Stimulated activated CD4-positive, alpha-beta T cell treated with anti-CD3 and anti-CD28 coated beads, Interleukin-2, amount 100 ng/mL, for 24 hours (primary cell): Measurements from ENCODE around the gene CNOT4.

Experiments used
- DNase-seq, 2 donors: peaks; one replicate each; pipeline ENCODE4 v3.0.0-alpha.2; 2020

CNOT4 gene

DNA sequence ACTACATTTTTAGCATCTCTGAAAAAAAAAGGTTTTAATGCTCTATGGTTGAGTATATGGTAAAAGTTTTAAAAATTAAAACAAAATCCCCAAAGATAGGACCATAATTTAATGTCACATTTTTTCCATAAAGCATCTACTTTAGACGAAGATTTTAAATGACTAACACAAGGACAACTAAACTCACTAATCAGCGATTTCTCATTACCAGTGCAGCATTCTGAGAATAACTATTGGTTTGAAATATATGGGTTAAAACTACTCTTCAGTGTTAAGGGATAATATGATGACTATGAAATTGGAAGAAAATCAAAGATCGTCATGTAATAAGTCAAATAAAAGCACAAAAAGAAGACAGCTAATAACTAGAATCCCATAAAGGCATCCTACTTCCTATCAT, 118.4 kb downstream of the CNOT4 start:
- DNase-seq, result no peak

DNA sequence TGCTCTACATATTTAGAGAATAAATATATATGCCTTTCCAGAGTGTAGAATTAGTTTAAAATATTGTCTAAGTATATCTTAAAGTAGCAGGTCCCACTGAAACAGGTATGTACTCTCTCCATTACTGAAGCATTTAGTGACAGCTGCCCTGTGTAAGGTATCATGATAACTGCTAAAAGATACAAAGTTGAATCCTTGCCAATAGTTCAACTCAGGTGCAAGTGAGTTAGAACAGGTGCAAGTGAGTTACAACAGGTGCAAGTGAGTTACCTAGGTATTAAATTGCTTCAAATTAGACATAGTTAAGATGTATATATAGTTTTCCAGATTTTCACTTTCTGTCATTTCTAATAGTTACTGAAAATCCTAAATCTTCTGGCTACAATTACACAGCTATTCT, 119.1 kb downstream of the CNOT4 start:
- DNase-seq, result no peak

DNA sequence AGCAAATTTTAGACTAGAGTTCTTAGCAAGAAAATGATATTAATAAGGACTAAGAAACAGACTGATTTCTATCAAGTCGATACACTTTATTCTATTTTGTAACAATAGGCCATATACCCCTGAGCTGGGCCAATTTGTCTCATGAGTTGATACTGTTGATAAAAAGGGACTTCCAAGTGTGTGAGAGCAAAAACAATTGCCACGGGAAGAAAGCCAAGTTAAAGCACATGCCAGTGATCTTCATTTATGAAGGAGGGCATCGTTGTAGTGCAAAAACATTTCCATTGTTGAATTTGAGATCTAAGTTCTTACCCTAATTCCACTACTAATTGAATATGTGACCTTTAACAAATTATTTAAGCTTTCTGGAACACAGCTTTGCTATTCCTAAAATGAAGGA, 119.9 kb downstream of the CNOT4 start:
- DNase-seq, result no peak

DNA sequence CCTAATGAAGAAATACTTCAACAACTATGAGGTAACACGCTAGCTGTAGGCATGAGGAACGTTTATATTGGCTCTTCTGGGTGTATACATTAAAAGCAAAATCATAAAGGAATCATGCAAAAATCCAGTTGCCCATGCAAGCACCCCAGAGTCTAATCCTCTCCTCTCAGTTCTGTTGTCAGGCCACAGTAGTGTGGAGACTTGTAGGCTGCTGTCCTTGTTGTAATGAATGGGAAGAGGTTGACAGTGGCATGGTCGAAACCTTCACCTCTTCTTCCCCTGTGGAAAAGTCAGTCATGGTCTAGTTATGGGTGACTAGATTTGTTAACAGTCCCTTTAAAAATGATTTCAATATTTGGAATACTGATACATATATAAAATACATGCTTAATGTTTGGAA, 121.3 kb downstream of the CNOT4 start:
- DNase-seq, result no peak

DNA sequence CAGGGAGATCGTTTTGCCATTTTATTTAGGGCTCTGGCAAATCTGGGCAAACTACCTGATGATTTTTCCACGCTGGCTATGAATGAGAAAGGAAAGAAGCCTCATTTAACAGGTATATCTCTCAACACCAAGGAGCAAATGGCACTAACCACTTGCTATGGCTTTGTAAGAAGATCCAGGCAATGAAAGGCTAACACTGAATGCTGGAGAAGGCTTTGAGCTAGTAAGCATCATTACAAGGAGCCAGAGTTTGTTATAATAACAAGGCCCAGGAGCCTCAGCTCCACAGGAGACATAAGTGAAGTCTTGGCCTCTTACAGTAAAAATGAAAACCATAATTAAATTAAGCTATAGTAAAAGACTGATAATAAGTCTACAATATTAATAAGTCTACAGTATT, 123.1 kb downstream of the CNOT4 start:
- no peak for DNase-seq

DNA sequence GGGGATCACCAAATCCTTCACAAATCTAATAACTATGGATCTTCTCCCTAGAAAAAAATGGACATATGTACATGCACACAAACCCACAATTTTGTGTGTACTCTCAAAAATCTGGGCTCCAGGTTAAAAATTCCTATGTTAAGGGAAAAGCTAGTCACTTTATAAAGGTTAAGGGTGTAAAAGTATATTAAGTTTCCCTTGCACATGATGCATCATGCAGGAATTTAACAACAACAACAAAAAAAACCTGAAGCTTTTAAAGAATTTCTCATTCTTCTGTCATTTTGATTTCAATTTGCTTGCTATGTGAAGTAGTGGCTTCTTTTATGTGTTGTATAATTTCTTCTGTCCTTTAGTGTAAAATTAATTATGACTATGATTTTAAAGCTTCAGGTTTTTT, 123.7 kb downstream of the CNOT4 start:
- no peak for DNase-seq

DNA sequence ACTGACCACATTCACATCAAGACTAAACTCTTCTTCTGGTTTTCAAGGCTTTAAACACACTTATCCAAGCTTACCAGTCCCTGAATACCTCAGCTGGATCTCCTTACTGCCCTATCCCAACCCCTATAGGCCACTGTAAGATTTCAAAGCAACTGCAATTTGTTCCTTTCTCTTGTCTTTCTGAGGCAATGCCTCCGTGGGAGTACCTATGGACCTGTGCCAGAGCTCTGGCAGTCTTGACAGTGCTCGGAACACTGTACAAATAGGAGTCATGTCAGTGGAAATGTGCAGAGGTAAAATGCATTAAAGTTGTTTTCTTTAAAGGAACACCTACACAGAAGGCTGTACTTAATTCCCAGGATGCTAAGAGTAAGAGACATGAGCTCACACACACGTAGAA, 124.7 kb downstream of the CNOT4 start:
- no peak for DNase-seq

DNA sequence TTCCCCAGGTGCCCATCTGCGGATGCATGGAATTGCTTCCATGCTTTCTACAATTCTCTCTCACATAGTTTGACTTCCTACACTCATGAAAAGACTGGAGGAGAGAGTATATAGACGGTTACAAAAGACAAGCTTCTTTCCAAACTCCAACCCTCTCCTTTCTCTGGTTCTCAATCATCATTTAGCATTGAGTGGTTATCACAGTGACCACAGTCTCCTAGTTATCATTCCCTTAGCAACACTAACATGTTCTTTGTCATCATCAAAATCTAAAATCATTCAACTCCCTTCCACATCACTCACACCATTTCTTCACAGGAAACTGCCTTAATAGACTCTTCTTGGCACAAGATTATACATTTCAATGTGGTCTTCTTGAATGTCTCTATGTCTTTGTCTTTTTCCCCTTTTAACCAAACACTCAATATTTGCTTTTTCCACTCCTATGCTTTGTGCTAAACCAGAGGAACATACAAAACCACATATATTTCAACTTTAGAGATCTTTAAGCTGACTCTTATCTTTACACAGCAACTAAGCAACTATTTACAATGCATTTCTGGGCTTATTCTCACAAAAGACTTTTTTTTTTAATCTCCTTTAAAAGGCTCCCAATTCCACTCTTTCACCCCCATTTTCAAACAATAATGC, 126.3 kb downstream of the CNOT4 start:
- no peak for DNase-seq

DNA sequence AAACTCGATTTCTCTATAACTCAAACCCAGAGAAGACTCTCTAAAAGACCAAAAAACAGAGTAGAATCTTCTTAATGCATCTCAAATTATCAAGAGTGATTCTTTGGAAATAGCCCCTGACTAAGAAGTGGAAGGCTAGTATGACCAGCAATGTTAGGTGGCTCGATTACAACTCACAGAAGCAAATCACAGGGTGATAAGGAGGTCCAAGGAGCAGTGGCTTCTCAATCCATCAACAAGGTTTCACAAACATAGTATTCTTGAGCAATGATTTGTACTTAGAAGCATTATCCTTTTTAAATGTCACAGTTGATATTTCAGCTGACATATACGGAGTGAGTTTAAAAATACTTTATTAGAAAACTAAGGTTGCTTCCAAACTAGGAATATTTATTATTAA, 127.7 kb downstream of the CNOT4 start:
- DNase-seq, result no peak

DNA sequence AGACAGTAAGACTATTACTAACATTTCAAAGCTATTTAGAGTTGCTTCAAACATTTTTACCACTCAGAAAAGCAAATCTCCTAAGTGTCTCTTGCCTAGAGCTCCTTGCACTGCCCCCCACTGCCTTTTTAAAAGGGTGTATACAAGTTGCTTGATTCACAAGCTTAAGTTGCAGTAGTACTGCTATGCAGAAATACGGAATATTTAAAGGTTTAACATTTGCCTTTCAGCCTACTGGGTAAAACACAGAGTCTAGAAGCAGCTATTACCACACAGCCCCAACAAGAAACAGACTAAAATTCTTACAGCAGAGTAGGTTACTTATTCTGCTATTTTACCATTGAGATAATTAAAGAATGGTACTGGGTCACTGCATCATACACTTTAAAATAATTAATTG, 128.5 kb downstream of the CNOT4 start:
- no peak for DNase-seq

DNA sequence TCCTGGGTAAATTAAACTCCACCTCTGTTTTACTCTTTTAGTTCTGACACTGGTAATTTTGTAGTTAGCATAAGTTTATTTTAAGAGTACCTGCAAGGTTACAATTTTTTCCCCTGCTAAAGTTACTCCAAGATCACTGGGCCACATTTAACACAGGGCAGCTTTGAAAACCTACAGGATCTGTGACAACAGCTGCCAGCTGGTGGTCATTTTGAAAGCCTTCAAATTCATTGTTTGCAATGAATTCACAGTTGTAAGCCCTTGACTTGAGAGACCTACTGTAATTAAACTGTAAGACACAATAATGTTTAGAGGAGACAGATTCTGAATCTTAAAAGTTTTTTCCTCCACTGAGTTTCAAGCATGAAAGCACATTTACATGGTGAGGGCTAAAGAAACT, 129.6 kb downstream of the CNOT4 start:
- DNase-seq, result no peak

DNA sequence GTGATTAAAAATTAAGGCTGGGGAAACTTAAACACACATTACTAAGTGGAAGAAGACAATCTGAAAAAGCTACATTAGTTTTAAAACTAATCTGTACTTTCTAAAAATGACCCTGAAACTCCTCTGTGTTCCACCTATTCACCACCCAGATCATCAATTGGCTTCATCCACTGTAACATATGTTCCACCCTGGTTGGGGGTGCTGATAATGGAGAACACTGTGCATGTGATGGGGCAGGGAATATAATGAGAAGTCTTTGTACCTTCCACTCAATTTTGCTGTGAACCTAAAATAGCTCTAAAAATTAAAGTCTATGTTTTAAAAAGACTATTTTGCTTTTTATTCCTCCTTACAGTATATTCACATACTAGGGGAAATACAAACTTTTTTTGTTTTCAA, 132.7 kb downstream of the CNOT4 start:
- DNase-seq, result no peak

DNA sequence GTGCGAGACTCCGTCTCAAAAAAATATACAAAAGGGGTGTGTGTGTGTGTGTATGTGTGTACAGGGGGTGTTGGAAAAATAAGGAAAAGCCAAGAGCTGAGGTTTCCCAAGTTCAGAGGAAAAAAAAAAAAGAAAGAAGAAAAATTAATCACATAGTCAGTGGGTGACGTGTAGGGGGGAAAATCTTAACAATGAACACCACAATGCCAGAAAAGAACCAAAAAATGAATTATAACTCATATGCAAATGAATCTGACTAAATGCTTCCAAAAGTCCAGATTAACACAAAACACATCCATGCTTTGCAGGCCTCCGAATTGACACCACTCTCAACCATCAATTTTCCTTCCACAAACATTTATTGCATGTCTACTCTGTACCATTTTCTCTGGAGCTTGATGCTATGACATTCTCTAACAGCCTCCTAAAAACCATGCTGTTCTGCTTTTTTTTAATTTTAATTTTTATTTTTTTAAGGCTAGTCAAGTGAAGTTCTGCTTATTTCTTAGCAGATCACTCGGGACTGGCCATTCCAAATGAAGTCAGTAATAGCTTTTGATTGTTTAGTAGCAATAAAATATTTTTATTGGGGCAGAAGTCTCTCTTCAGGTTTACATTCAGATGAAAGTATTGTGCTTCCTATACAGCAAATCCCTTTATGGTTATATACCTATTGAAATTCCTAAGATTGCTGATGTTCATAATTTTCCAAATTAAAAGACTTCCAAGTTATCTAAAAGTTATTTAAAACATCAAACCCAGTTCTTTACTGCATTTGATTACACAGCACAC, 133.8 kb downstream of the CNOT4 start:
- no peak for DNase-seq

DNA sequence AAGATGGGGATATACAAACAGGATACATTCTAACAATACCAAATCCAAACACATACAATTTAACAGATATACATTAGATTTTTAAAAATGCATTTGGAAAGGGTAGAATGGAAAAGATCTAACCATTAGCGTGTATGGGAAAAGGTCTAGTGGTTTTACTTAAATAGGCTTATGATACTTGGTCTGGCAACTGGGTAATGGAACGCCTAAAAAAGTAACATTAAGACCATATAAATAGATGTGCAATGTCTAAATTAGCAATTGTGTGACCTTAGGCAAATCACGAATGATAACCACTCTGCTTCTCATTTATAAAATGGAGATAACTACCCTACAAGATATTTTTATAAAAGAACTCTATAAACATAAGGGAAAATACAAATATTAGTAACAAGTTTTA, 135.2 kb downstream of the CNOT4 start:
- DNase-seq, result no peak

DNA sequence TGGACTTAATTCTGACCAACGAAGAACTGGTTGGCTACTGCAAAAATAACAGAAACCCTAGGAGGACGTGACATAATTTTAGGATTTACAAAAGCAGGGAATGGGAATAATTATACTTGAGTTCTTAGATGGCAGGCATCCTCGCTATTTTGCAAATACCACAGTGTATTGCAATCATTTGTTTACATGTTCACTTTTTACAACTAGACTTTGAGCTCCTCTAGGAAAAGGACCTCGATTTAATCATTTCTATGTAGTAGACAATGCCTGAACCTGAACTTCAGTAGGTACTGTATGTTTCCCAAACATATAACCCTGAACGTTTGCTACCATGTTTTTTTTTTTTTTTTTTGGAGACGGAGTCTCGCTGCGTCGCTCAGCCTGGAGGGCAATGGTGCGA, 137.7 kb downstream of the CNOT4 start:
- no peak for DNase-seq

DNA sequence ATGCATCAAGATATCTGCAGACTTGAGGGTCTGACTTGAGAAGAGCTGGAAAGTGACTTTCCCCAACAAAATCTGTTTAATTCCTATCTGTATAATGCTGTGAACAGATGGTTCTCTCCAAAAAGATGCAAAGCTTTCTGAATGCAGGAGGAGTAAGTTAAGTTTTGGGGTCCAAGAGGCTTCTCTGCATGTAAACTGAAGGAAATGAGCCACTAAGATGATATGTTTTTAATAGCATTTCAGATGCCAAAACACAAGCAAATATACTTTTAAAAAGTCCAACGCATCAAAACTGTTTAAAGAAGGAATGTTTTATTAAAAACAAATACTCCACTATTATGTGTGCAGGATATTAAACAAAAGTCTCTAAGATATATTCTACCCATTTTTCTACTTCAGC, 139.2 kb downstream of the CNOT4 start:
- no peak for DNase-seq

DNA sequence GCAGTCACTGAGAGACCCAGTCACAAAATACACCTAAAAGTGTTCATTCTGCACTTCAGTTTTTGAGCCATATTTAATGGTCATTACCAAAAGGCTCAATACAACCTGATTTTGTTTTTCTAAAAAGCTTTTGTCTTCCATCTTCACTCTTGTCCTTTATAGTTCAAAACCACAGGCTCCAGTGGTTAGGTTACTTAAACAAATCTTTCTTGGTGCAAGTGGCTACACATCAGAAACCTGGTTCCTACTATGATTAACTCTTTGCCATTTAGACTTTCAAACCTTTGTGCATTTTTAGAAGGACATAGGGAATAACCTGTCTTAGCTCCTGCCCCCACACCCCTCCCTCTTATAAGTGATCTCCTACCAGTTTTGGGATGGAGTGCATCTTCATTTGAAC, 140.5 kb downstream of the CNOT4 start:
- DNase-seq, result no peak

DNA sequence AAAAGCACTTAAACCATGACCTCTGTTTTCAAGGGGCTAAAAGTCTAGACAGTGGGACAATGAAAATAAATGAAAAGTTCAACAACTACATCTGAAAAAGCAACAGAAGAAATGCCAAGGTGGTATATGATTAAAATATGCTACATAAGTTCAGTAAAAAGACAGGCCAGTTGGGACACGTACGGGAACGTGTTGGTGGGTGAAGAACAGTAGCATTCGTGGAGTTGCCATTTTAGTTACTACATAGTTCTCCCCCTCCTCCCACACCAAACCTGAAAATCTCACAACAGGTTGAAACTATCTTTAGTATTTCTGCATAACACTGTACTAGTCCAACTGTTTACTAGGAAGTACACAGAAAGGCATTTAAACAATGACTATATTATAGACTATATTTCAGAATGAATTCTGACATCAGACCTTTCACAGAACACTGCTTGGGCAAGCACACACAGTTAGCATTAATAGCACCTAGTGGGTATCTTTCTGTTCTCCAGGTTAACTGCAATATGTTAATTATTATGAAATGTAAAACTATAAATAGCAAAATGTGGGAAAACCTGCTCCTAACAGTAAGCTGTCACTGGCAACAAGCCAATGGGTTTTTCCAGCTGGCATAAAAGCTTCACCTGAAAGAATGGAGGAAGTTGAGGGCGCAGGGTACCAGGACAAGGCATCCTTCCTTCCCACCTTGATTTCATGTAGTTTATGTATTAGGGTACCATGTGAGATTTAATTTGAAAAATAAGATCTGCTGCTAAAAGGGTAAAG, 141.3 kb downstream of the CNOT4 start:
- DNase-seq, result no peak

DNA sequence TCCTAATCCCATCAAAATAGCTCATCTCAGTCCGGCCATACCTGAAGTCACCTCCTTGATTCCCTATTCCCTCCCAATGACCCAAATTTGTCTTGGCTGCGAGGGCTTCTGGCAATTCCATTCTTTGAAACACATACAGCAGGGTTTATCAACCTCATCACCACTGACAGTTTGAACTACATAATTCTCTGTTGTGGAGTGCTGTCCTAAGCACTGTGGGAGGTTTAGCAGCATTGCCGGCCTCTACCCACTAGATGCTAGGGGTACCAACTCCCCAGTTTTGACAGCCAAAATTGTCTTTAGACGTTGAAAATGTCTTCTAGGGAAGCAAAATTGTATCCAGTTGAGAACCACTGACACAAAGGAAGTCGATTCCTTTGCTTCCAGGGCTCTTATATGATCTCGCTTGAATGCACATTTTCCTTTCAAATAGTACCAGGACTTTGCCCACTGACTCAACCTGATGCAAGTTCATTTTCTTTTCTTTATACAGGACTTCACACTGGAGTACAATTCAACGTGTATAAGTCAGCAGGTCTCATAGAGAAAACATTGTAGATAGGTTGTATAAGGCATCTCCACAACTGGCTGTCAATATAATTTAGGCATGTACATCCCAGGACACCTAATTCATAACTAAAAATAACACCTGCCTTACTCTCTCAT, 142.9 kb downstream of the CNOT4 start:
- DNase-seq, result no peak

DNA sequence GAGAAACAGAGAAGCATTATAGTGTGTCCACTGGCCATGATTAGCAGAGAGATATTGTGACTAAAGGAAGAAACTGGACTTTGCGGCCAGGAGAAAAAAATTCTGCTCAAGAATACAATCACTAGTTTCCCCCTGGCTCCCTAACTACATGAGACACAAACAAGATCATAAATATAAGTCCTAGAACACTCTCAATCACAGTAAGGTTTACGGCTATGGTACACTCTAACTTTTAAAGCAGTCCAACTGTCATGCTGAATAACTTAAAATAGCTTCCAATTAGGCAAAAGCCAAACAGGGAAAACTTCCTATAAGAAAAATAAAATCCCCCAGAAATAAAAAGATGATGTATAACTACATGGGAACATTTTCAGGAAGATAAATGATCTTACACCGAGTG, 144.2 kb downstream of the CNOT4 start:
- DNase-seq, result no peak

DNA sequence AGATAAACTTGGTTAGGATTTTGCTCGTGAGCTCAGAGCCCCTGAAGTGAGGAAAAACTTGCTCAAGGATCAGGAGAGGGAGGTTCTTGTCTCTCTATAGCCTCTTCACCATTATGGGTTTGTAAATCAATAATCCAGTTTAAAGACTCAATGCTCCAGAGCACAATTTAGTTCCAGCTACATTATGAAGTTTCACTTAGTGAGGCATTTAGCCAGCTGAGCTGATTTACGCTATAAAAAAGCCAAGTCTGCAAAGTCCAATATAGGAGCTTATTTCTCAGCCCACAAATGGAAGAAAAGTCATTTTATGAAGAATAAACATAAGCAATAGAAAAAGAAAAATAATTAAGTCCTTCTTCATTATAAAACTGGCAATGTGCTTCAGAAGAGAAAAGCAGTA, 145.7 kb downstream of the CNOT4 start:
- no peak for DNase-seq

DNA sequence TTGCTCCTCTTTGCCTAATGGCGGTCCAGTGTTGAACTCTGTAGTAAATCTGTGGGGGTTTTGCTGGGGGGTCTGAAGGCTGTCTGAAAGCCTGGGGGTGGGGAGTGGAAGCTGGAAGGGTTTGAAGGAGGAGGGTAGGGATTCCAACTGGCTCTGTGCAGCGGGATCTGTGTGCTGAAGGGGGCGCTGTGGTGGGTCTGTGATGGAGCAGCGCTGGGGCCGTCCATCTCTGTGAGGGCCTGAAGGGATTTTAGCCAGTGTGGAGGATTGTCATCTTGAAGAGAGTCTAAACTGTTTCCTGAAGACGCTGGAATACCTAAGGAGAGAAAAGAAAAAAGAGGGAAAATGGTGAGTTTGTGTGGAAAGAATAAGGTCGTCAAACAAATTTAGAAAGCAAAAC, 147.0 kb downstream of the CNOT4 start:
- no peak for DNase-seq

DNA sequence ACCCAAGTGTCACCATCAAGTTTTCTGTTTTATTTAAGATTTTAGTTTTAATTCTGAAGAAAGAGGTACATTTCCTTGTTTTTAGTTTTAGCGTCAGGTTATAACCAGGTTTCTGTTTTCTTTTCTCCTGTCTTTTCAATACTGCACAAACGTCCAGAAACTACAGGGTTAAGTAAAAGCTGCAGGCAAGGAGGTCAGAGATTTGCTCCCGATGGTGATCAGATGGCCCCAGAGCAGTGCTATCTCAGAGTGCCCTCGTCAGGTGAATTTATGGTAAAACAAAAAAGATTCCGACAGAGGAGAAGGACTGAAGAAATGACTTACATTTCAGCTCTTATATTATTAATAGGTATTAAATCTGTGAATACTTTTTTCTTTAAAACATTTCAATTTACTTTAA, 148.1 kb downstream of the CNOT4 start:
- DNase-seq, result no peak

DNA sequence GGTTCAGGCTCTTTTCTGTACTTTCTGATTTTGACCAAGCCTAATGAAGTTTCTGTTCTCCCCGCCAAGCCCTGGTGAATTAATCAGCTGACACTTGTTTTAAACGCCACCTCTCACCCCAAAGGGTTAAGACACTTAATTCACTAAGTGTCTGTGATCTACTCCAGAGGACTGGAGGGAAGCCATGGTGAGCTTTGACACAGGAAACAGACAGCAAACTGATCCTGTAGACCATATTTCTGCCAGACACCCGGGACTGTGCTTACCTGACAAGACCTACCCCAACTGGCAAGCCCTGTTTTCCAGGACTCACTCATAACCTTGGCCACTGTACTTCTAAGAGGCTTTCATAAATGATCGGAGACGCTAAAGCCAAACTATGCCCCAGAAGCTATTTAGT, 150.3 kb downstream of the CNOT4 start:
- no peak for DNase-seq
